Activated CD4-positive, alpha-beta T cell treated with anti-CD3 and anti-CD28 coated beads, Interleukin-2, amount 50 U/mL, for 1 hour (primary cell): ENCODE results near the gene CENPP.
A peak's percentile ranks its signal among the peaks of the same experiment; 100 is the strongest.

Source experiments
- DNase-seq: peaks from one replicate; pipeline ENCODE4 v3.0.0-alpha.2; 2020

CENPP gene

DNA sequence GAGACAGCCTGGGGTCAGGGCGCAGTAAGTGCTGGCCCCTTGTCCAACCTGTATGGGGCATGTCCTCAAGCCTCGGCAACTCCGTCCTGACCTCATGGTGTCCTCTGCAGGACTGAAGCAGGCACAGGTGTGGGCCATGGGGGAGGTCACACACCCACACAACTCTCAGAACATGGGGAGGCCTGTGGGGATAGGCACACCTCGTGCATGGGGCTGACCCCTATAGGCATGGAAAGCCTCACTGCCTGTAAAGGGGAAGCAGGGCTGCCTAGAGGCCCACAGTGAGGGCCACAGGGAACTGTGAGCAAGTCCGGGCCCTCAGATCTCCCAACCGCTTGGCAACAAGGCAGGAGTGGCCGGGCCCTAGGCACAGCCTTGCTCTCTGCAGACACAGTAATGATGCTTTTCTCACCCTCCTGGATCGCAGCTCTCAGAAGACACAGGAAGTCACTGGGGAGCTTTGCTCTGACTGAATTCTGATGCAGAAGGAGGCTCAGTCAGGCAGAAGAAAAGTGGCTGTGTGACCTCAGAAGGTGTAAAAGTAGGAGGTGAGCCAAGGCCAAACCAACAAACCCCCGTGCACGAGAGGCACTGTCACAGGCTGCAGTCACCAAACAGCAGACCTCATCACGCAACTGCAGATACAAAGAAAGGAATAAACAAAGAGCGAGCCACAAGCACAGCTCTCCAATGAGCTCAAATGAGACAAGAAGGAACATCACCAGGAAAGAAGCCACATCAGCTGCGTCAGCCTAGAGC, 338.8 kb downstream of the CENPP start:
- peak; percentile 5 for DNase-seq

DNA sequence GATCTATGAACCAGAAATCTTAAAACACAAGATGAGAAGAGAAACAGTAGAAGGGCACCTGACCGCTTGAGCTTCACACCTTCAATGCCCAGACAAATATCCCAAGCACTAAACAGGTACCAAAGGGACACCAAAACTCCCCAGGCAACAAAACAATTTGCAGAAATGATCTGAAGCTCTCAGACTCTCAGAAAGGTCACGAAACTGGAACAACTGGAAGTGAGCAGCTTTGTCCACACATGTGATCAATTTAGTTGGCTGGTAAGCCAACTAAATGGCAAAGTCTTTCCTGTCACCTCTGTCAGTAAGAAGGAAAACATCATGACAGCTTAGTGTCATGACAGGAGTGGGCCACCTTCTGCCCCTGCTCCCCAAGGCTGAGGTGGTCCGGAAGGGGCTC, 340.1 kb downstream of the CENPP start:
- DNase-seq = no peak

DNA sequence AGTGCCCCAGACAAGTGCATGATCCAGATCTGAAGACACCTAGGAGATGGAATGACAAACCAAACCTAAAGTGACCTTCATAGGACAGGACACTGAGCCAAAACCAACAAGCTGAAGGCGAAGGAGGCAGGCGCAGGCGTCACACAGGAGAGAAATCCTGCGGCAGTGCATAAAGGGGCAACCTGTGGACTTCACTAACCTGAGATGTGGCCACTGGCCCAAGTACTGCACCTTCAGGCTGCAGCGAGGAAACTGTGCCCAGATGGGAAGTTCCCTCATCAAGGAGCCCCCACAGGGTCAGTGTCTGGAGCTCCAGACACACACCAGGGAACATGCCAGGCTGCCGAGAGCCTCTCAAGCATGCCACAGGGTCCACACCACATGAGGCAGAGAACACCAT, 340.5 kb downstream of the CENPP start:
- DNase-seq = no peak

DNA sequence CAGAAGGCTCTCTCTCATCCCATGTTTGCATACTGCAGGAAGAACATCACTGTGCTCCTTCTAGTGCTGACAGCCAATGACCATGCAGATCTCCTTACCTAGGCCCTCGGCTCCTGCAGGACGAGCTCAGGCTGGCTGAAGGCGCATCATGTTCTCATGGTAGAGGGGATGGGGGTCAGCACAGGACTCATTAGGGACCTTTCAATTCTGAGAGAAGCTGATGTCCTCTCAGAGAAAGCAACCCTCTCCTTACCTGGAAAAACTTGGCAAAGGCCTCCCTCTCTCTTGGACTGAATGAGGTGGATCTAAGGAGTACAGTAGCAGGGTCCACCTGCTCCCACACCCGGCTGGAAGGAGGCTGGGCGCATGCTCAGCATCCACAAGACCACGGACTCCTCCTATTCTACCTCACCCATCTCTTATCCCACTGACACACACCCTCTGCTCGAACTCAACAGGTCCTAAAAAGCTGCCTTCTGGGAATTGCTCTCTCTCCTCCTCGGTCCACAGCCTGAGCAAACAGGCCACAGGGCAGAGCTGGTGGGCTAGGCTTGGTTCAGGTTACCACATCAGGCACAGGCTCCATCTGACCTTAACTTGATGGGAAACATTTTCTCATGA, 341.3 kb downstream of the CENPP start:
- DNase-seq = no peak

DNA sequence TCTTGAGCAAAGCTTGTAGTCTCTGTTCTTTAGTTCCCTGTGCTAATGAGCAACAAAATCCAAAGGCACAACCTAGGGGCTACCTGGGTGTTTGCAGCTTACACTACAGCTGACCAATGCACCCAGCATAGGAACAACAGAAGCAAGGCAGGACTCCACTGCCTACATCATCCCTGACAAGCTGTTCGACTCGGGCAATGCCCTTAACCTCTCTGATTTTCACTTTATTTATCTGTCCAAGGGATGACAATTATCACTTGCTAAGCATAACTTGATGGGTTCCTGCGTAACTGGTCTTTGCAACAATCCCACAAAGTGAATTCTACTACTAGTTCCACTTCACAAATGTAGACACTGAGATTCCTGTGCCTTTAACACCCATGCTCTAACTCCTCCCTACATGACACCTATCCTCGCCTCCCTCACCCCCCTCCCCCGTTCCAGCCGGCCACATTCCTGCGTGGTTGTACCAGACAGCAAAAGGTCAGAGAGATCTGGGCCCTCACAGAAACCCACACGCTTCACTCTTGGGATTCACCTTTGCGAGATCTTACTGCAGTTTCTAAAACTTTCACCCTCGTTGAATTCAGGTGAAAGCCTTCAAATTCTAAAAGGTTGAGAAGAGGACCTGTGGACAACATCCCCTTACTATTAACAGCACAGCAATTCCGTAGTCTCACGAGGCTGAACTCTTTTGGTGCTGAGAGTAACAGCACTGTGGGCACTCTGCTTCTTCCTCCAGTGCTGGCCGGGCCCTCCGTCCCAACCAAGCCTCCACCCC, 343.2 kb downstream of the CENPP start:
- no peak for DNase-seq

DNA sequence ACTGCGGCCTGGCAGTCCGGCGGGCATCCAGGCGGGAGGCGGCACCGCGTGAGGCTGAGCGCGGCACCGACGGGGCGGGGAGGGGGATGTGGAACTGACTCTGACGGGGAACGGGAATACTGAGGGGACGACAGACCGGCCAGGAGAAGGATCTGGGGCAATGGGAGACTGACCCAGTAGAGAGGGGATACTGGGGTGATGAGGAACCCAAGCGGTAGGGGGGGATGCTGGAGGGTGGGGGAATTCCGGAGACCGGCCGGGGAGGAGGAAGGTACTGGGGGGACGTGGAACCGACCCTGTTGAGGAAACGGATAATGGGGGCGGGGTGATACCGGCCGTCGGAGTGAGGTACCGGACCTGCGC, 343.8 kb downstream of the CENPP start:
- DNase-seq = no peak
